COR-L47 (cell line): Measurements from ENCODE around the gene PRKAR1B.
"Not testable (repeated sequence)": the region's sequence is repeated elsewhere in the genome, so short reads cannot be mapped to it uniquely, and the experiment has no call there.

ENCODE experiments used
- DNase-seq: peaks from one replicate; lab custom pipeline; 2025; lab: John Stamatoyannopoulos, UW

PRKAR1B gene

DNA sequence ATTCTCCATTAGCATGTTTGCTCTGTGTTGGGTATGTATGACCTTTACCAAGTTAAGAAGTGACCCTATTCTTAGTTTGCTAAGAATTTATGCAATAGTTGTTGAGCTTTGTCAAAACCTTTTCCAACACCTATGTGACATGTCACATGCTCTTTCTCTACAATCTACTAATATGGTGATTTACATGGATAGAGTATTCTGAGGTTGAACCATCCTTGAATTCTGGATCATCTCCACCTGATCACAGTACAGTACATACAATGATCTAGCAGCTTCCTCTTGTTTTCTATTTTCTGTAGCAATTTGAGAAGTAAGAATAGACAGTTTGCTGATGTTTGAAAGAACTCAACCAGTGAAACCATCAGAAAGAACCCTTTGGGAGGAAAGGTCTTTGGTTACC, 106.2 kb downstream of the PRKAR1B start:
- DNase-seq = no peak

DNA sequence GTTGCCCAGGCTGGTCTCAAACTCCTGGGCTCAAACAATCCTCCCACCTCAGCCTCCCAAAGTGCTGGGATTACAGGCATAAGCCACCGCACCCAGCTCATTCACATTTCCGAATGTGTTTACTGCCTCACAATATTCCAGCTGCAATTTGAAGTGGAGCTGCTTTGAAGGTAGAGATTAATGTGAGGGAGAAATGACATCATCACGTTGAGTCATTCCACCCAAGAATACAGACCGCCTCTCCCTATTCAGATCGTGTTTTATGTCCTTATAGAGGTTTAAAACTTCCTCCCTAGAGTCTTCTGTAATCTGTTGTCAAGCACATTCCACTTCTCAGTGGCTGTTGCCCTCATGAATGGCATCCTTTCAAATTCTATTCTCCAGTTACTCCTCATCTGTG, 107.0 kb downstream of the PRKAR1B start:
- no peak for DNase-seq

DNA sequence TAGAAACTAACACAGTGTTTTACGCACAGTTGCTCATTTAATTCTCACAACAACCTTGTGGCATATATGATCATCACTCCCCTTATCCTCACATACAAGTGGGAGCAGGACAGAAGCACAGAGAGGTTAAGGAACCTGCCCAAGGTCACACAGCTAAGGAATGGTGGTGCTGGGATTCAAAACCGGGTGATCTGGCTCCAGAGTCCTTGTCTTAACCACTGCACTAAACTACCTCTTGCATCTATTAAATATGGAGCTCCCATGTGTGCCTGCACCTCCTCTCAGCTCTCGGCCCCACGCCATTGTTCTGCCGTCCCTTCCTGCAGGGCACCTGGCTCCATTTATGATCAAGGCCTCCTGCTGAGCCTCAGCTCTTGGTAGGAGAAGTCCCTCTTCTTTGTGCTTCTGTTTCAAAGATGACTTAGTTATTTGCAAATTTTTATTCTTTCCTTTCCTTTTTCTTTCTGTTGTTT, 107.7 kb downstream of the PRKAR1B start:
- no peak for DNase-seq

DNA sequence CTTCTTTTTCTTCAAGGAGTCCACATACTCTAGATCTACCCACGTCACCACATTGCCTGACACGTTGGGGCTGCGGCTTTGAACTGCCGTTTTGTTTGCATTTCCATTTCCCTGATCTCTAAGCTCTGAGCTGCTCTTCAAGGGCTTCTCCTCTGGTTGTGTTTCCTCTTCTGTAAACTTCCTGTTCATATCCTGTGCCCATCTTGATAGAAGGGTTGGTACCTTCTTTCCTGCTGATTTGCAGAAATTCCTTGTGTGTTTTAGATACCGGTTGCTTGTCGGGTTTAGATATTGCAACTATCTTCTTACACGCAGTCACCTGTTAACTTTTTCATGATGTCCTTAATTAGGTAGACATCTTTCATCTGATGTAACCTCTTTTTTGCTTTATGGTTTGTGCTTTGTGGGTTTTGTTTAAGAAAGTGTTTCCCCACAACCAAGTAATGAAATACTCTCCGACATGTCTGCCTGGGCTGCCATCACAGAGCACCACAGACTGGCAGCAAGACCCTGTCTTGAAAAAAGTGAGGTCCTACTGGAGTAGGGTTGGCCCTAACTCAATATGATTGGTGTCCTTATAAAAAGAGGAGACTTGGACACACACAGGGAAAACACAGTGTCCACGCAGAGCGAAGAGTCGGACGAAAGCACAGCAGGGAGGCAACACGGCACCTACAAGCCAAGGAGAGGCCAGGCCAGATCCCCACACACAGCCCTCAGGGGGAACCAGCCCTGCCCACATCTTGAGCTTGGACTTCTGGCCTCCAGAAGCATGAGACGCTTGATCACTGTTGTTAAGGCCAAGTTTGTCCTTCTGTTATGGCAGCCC, 108.3 kb downstream of the PRKAR1B start:
- no peak for DNase-seq

DNA sequence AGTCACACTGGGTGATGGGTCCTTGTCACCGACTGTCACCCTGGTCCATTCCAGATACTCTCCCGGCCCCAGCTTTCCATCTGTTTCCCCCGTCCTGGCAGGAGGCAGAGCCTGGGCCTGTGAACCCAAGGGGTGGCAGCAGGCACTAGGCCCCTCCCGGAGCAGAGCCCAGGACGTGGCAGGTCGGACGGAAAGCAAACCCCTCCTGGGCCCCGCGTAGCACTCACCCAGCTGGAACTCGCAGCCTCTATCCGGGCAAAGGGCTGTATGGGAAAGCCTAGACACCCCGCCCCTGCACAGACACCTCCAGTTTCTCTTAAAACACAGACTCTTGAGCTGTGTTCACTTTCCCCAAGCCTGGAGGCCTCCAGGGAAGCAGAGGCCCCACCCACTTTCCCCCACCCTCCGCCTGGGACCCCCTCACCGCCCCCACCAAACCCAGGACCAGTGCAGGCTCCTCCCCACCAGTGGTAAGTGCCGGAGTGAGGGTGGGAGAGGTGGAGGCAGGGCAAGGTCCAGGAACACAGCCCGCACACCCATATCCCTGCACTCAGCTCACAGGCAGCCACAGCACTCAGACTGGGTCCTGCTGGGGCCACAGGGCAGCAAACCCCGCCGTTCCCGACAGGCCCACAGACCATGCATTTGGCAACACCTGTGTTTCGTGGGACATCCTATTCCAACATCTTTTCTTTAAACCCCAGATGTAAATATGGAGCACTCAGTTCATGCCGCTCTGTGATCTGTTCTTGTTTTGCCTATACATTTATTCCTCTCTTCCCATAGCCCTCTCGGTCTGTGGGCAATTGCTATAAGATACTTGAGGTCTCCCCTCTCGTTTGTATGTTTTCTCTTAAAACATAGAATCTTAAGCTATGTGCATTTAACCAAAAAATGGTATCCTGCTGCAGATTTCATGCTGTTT, 109.2 kb downstream of the PRKAR1B start:
- DNase-seq = no peak

DNA sequence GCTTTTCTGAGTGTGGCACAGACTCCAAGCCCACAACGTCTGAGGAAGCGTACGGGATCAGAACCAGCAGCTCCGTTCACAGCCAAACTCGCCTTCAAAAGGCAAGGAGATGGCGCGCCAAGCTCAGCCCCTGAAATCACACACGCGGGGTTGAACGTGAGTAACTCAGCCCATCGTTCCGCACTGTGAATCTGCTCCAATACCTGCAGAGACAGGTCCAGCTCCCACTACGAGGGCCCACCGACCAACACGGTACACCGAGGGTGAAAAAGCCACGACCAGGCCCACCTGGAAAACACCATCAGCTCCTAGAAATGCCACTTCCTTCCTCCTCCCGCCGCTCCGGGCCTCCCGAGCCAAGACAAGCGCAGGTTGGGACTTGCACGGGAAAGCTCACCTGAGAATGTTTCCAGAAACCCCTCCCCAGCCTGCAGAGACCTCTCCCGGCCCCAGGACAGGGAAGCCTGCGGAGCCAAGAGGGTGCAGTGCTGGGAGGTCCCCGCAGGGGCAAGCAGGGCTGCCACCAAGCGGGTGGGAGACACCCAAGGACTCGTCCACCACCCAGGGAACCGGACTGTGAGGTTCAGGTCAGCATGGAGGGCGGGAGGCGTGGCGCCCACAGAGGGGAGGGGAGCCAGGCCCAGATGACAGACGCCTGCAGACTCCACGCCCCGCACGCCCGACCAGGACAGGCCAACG, 113.5 kb downstream of the PRKAR1B start:
- no peak for DNase-seq

DNA sequence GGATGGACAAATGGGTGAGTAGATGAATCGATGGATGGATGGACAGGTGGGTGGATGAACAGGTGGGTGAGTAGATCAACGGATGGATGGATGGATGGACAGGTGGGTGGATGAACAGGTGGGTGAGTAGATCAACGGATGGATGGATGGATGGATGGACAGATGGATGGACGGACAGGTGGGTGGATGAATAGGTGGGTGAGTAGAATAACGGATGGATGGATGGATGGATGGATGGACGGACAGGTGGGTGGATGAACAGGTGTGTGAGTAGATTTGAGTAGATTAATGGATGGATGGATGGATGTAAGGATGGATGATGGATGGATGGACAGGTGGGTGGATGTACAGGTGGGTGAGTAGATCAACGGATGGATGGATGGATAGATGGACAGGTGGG, 115.2 kb downstream of the PRKAR1B start:
- DNase-seq = not testable (repeated sequence)

DNA sequence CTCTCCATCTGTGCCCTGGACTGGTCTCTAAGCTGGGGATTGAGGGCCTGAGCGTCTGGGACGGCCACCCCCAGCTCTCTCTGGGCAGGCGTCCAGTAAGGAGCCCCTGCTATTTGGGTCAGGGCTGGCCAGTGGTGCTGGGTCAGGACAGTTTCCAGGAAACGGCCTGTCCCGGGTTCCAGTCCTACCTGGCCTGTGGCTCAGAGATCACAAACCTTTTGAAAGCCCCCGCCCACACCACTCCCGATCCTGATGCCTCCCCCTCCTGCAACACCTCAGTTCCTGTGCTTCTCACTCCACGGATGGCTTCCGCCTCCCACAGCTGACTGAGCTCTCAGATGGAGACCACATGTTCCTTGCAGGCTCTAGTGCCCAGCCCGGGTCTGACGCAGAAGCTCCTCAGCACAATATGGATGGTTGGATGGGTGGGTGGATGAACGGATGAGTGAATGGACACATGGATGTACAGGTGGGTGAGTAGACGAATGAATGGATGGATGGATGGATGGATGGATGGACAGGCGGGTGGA, 115.7 kb downstream of the PRKAR1B start:
- DNase-seq = no peak

DNA sequence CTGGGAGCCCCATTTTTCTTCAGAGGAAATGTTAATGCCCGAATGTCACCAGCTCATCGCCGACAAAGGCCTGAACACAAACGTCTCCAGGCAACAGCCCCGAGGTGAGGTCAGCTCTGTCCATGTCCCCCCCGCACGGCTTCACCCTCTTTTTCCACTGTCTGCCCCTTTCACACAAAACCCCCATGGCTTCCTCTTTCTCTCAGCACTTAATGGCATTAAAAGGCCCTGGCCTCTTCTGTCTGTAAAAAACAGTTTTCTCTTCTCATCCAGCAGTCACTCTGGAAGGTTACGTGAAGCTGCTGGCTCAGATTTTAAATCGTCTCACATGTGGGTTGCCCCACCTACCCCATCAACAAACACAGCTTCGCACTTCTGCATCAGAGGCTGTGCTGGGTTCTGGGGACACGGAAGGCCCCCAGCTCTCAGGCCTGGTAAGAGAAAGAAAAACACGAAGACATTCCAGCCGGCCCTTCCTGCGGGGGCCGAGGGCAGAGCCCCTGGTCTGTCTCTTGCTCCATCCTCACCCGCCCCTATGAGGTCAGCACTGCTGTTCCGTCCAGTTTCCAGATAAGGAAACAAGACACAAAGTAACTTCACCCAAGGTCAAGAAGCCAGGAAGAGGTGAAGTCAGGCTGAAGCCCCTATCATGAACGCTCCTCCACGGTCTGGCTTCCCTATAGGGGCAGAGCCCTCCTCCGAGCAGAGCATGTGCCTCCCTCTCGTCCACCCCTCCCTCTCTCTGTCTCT, 116.4 kb downstream of the PRKAR1B start:
- no peak for DNase-seq

DNA sequence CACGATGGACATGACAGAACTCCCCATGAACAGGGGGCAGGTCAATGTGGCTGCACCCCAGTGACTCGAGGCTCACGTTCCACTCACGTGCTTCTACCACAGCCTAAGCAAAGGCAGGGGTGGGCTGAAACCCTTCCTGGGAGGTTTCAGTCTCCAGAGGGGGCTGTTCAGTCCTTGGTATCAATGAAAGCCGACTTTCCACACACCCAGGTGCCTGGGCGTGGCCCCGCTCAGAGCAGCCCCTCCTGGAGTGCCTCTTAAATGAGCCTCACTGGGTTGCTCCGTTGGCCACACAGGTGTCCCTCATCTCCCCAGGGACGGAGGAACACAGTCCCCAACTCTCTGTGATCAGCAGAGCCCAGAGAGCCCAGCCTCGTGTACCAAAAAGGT, 116.9 kb downstream of the PRKAR1B start:
- DNase-seq = no peak

DNA sequence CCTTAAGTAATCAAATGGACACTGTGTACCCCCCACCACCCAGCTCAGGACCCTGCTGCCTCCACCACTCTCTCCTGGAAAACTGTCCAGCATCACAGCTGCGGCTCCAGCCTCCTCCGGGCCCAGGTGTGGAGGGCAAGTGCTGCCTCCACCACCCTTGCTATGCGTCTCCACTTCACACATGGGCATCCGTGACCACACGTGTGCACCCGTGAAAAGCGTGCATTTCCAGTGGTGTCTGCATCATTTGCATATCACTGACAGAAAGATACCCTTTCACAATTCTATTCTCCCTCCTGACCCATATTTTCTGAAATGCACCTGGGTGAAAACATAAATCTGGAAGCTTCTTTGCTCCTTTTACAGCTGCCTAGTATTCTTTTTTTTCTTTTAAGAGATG, 117.7 kb downstream of the PRKAR1B start:
- DNase-seq = no peak

DNA sequence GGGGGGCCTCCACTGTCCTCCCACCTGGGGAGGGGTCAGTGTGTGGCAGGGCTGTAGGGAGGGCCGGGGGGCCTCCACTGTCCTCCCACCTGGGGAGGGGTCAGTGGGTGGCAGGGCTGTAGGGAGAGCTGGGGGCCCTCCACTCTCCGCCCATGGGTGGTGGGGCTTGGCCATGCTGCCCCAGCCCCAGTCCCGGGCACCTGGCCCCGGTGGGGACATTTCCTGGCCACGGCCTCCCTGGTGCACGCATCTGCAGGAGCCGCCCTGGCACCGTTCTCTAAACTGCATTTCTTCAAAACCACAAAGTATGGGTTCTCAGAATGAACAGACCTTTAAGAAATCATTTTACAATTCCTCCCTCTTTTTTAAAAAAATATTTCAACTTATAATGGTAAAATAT, 118.1 kb downstream of the PRKAR1B start:
- DNase-seq = no peak

DNA sequence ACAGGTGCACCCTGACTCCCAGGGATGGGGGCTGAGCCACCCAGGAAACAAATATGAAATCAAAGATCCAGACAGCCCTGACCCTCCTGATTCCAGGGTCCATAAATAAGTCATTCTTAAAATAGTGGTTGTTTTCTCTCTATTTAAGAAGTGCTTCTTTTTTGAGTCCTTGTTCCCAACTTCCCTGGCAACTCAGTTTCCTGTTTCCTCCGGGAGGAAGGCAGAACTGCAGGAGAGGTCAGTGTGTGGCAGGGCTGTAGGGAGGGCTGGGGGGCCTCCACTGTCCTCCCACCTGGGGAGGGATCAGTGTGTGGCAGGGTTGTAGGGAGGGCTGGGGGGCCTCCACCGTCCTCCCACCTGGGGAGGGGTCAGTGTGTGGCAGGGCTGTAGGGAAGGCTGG, 118.7 kb downstream of the PRKAR1B start:
- DNase-seq = no peak

DNA sequence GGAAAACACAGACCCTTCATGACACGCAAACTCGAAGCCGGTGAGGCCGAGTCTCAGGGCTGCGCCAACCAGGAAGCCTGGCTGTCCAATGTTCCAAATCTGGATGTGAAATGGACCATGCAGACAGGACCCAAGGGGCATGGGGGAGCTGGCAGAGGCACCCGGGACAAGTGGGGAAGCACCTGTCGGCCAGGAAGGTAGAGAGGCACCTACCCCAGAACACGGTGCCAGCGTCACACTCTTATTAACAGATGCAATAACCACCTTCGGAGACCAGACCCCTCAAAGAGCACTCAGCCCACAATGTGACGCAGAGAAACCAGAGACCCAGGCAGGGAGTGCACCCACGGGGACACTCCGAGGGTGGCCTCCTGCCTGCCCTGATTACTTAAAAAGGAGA, 119.1 kb downstream of the PRKAR1B start:
- no peak for DNase-seq

DNA sequence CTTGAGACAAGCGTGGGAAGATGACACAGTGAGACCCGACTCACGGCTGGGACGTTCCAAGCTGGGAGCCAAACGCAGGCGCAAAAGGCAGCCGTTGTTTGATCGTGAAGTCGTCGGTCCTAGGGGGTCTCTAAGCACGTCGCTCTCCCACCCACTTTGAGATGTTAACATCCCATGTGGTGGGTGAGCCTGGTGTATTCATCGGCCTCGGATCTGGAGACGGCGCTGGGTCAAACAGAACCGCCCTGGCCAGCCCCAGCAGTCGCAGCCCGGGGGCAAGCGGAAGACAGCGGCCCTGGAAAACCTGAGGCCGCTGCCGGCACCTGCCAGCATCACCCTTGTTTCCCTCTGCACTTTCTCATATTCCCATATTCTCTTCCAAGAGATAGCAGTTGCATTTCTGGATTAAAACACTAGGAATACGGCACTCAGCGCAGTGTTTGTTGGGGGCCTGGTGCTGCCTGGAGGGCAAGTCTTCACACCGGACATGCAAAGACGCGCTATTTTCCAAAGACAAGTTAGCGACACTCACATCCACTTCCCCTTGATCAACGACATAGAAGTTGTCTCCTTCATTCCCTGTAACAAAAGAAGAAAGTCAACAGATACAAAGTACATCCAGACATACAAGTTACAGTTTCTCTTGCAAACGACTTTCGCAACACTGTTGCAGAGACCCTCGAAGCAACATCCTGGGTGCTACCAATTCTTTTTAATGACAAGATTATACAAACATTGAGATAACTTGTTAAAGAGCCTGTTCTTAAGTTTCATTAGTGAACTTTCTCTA, 121.2 kb downstream of the PRKAR1B start:
- DNase-seq = no peak

DNA sequence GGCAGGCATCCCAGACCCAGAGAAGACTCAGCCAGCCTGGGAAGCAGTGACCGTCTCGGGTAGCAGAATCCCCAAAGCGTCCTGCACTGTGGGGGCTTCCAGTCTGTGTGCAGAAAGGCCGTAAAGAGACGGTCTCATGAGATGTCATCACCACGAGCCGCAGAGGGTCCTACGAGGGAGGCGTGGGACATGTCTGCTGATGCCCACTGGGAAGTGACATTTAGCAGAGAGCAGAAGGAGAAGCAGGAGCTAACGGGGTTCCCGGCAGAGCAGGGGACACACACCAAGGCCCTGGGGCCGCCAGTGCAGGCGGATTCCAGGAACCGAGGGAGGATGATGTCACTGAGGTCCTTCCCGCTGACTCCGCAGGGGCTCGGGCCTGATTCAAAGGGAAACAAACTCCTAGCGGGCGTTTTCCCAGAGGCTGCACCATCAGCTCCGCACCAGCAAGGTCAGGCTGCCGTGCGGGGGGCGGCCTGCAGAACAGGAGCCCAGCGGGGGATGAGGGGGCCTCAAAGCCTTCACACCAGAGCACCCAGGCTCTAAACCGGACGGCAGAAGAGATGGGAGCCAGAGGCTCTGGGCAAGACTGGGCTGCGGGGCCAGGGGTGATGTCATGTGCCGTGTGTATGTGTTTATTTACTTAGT, 122.1 kb downstream of the PRKAR1B start:
- no peak for DNase-seq

DNA sequence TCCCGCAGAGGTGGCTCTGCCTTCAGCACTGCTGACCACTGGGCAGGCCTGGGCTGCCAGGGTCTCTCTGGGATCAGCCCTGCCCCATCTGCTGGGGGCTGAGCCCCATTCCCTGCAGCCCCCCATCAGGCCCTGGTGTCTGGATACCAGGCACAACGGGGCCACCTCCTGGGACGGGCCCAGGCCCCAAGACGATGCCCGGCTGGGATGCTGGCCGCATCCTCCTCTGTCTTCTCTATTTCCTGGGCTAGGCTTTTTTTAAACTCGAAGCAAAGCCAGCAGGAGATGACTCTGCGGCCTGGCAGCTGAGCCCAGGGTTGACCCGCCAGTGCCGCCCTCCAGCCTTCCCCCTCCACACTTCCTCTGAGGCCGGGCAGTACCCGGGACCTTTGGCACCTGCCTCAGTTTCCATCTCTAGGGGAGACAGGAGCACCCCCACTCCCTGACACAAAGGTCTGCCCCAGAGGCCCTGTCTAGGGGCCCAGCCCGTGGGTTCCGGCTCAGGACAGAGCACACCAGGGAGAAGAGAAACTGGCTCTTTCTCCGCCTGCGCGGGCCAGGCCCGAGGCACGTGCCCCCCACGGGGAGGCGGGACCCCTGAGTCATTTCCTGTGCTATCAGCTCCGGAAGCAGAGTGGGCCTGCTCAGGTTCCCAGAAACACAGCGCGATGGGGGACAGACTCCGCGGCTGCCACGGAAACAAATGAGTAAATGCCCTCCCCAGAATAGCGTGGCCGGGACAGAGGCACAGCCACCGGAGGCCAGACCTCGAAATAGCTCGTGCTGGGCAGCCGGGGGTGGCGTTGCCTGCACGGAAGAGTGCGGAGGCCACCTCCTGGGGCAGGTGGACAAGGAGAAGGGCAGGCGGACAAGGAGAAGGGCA, 122.8 kb downstream of the PRKAR1B start:
- no peak for DNase-seq

DNA sequence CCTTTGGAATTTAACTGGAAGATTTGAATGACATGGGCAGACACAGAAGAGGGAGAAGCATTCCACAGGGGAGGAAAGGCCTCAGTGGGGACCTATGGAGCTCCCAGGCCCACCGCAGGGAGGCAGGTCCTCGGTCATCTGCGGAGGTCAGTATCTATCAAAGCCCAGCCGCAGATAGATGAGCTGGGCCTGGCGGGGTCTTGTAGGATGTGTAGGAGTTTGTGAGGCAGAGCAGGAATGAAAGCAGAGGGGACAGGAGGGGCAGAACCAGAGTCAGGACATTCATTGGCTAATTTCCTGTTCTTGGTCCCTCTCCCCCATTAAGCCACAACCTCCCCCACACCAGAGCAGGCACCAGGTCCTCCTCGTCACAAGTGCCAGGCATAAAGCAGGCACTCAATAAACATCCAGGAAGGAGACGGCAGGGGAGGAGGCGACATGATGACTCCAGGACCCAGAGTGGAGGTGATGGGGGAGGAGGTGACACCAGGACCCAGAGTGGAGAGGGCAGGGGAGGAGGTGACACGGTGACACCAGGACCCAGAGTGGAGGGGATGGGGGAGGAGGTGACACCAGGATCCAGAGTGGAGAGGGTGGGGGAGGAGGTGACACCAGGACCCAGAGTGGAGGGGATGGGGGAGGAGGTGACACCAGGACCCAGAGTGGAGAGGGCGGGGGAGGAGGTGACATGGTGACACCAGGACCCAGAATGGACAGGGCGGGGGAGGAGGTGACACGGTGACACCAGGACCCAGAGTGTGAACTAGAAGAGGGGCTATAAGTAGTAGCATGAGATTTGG, 123.7 kb downstream of the PRKAR1B start:
- DNase-seq = no peak
